ENCODE data around the gene IPO13. TPM values are rescaled to one million over a fixed set of nuclear protein-coding genes. Genes with fewer than 3 reads are reported as not detected.

IPO13 gene
- total and polyA plus RNA-seq, 12 donors = 25.2 to 74.5 (median 56.8) TPM

DNA sequence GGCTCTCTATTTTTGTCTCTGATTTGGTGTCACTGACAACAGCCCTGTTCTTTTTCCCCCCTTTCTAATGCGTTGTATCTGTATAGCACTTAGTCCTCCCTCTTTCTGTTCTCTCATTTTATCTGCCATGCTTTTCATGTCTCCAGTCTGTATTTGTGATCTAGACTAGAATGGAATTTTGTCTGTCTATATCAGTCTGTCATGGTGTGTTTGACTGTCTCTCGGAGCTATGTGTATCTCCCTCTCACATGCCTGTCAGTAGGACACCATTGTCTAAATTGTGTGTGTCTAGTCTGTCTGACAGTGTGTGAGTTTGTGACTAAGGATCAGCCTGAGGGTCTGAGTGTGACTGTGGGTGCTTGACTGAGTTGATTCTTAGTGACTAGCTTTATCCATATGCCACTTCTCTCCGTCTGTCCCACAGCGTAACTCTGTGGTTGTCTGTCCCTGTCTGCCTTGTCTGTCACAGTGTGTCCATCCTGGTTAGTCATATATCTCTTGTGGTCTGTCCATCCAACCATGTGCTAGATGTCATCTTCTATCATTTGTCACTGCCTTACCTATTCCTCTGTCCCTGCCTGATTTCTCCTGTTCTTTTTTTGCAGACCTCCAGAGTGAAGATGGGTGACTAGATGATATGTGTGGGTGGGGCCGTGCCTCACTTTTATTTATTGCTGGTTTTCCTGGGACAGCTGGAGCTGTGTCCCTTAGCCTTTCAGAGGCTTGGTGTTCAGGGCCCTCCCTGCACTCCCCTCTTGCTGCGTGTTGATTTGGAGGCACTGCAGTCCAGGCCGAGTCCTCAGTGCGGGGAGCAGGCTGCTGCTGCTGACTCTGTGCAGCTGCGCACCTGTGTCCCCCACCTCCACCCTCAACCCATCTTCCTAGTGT, 30.9 kb downstream of the IPO13 start:
- Histone ChIP-seq H3K9me3 (no peaks in the 10 kb centered on the region), H3K4me3 (no peak overlapping the region), H3K36me3 (peaks cover 0 to 39% (median 19%) of the 10 kb centered on the region in 9 donors), H3K4me1 (peaks cover 7 to 59% (median 51%) of the 10 kb centered on the region in 9 donors), H3K27ac (peak overlapping the region in 1 of 10 donors; percentile 26), H3K27me3 (no peaks in the 10 kb centered on the region)
- WGBS, 2 donors = 82 to 88% methylated on average over 9 of the region's 9 CpGs
- no peak for ATAC-seq
- DNase-seq = no peak
- TF ChIP-seq, protein P1, sequence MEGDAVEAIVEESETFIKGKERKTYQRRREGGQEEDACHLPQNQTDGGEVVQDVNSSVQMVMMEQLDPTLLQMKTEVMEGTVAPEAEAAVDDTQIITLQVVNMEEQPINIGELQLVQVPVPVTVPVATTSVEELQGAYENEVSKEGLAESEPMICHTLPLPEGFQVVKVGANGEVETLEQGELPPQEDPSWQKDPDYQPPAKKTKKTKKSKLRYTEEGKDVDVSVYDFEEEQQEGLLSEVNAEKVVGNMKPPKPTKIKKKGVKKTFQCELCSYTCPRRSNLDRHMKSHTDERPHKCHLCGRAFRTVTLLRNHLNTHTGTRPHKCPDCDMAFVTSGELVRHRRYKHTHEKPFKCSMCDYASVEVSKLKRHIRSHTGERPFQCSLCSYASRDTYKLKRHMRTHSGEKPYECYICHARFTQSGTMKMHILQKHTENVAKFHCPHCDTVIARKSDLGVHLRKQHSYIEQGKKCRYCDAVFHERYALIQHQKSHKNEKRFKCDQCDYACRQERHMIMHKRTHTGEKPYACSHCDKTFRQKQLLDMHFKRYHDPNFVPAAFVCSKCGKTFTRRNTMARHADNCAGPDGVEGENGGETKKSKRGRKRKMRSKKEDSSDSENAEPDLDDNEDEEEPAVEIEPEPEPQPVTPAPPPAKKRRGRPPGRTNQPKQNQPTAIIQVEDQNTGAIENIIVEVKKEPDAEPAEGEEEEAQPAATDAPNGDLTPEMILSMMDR (IDR thresholded peaks at IDR 0.05) = no peak
- intact Hi-C loops (cut with DNase I) = no loop called here

GRCh38 chr1:43978264-43978550, 31.5 kb downstream of the IPO13 start:
- H3K4me1 ChIP-seq = peaks cover 7 to 59% (median 51%) of the 10 kb centered on the region in 9 donors
- H3K36me3 ChIP-seq = peaks cover 0 to 34% (median 18%) of the 10 kb centered on the region in 9 donors
- peak overlapping the region in 3 of 10 donors; percentile 26 to 56 (median 35) for H3K27ac ChIP-seq
- 71 to 72% methylated on average over 5 of the region's 5 CpGs for WGBS, 2 donors
- intact Hi-C loops (cut with DNase I) = no loop called here
- DNase-seq (no peak), ATAC-seq (no peak)
- no peaks in the 10 kb centered on the region for H3K9me3 ChIP-seq
- H3K4me3 ChIP-seq = peak overlapping the region in 6 of 10 donors; percentile 57 to 81 (median 62)
- TF ChIP-seq, protein P1 (IDR thresholded peaks at IDR 0.05) = no peak
- no peaks in the 10 kb centered on the region for H3K27me3 ChIP-seq

DNA sequence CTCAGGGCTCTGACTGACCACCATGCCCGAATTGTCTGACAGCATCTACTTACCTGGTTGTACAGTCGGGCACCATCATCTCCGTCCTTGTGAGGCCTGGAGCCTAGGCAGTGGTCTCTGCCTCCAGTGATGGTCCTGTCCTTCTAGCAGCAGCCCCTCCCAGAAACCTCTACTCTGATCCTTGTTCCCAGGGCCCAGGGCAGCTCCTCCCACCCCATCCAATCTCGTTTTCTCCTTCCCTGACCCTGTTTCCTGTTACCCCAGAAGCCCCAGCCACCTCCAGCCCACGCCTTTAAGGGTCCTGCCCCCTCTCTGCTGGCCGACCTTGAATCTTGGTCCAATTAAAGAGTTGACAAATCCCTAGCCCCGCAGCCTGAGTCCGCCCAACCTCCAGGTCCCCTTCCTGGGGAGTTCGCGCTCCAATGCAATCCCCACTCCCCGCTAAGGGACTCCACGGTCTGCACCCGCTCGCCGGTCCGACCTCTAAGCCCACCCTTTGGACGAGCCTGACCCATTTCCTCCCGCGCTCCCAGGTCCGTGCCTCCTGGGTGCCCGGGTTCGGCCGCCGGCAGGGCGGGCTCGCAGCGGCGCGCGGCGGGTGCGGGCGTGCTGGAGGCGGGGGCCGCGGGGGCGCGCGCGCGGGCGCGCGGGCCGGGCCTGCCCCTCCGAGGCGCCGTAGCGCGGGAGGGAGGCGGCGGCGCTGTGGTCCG, 32.0 kb downstream of the IPO13 start, which contains the start of gene B4GALT2:
TSS of gene B4GALT2 (plus strand) at position 660 of the 710 bp plus-strand sequence. CDS start 1,951 bp downstream, outside the sequence.
- ATAC-seq (peak in 1 of 8 donors; percentile 3), DNase-seq (peak in 1 of 2 donors; percentile 55)
- 6% methylated on average over 49 to 54 of the region's 54 CpGs for WGBS, 2 donors
- Histone ChIP-seq H3K27me3 (no peaks in the 10 kb centered on the region), H3K4me3 (peak within 1 kb of the TSS; percentile 53 to 94 (median 79)), H3K9me3 (no peaks in the 10 kb centered on the region), H3K36me3 (peaks cover 0 to 30% (median 18%) of the 10 kb centered on the region in 9 donors), H3K4me1 (peaks cover 7 to 58% (median 51%) of the 10 kb centered on the region in 9 donors), H3K27ac (peak within 1 kb of the TSS in 9 of 10 donors; percentile 52 to 81 (median 73))
- TF ChIP-seq, protein P1 (IDR thresholded peaks at IDR 0.05) = no peak
- intact Hi-C loops (cut with DNase I) = no loop called here

- H3K4me1 ChIP-seq = peaks cover 7 to 53% (median 46%) of the 10 kb centered on the region in 9 donors
- peak overlapping the region; percentile 53 to 94 (median 79) for H3K4me3 ChIP-seq
- H3K27ac ChIP-seq = peak overlapping the region in 9 of 10 donors; percentile 52 to 81 (median 73)
- ATAC-seq (no peak), DNase-seq (no peak)
- no peaks in the 10 kb centered on the region for H3K27me3 ChIP-seq
- peaks cover 0 to 30% (median 18%) of the 10 kb centered on the region in 9 donors for H3K36me3 ChIP-seq
- intact Hi-C loops (cut with DNase I) = no loop called here
- WGBS, 2 donors = 0 to 2% methylated on average over 14 to 41 of the region's 45 CpGs
- TF ChIP-seq, protein P1 (IDR thresholded peaks at IDR 0.05) = no peak
- H3K9me3 ChIP-seq = no peaks in the 10 kb centered on the region
Measured at GRCh38 chr1:43979261-43979527, 32.4 kb downstream of the IPO13 start.
